SK-N-SH (cell line): ENCODE data around the gene HDAC4. TPM values are rescaled to one million over a fixed set of nuclear protein-coding genes. Genes with fewer than 3 reads are reported as not detected.

Experiments used
- CTCF ChIA-PET: fragments of 300-600, 350-600 bp; formaldehyde crosslinking; extraction: SDS; loops from one replicate; lab custom pipeline; 2021; lab: Yijun Ruan, JAX
- POLR2A ChIA-PET: fragments of 350-600 bp; sonication (Branson Sonifier 250); formaldehyde crosslinking; extraction: SDS; loops from one replicate; lab custom pipeline; 2020; ENCODE audit warnings: antibody characterized with exemption, inconsistent platforms; lab: Yijun Ruan, JAX
- DNase-seq: peaks from one replicate; pipeline ENCODE4 v3.0.0; 2012
- H2AFZ ChIP-seq: fragments of 200-600 bp; sonication (generic); 2 replicates; pipeline ENCODE4 v1.8.1; 2016; ENCODE audit warnings: antibody characterized with exemption, mild to moderate bottlenecking, low read depth
- H3F3A ChIP-seq: fragments of 200-600 bp; sonication (generic); replicated peaks from 2 replicates; pipeline ENCODE3; 2016; ENCODE audit warnings: antibody characterized with exemption, mild to moderate bottlenecking; ENCODE audit not compliant: insufficient read depth
- H3K27ac ChIP-seq, 2 experiments: fragments of 200-500 bp in 1 of 2; fragments of 200-600 bp in 1 of 2; sonication (Bioruptor generic) in 1 of 2; sonication (generic), shearing (Covaris generic) in 1 of 2; 2 replicates each; pipeline versions ENCODE4 v1.5.1 to v1.6.1; 2014 to 2016; ENCODE audit warnings: low read depth in 2 of 2, inconsistent platforms in 1 of 2, low read length in 1 of 2, mild to moderate bottlenecking in 1 of 2, mixed read lengths in 1 of 2
- H3K27me3 ChIP-seq: fragments of 200-600 bp; sonication (generic), shearing (Covaris generic); 2 replicates; pipeline ENCODE4 v1.6.1; 2016; ENCODE audit warnings: mixed run types; ENCODE audit not compliant: insufficient read depth
- H3K36me3 ChIP-seq, 2 experiments: fragments of 200-500 bp in 1 of 2; fragments of 200-600 bp in 1 of 2; sonication (Bioruptor generic) in 1 of 2; sonication (generic) in 1 of 2; replicated peaks in 1 of 2; 2 replicates each; pipeline versions ENCODE3 to v1.5.1; 2014 to 2016; ENCODE audit warnings: low read length in 1 of 2, mild to moderate bottlenecking in 1 of 2; ENCODE audit not compliant: insufficient read depth in 2 of 2, control insufficient read depth in 1 of 2
- H3K4me1 ChIP-seq, 2 experiments: fragments of 200-500 bp in 1 of 2; fragments of 200-600 bp in 1 of 2; sonication (Bioruptor generic) in 1 of 2; sonication (generic), shearing (Covaris generic) in 1 of 2; 2 replicates each; pipeline versions ENCODE4 v1.5.1 to v1.6.1; 2014 to 2016; ENCODE audit warnings: low read depth in 1 of 2, low read length in 1 of 2, mixed run types in 1 of 2; ENCODE audit not compliant: insufficient read depth in 2 of 2, control insufficient read depth in 1 of 2
- H3K4me2 ChIP-seq: fragments of 200-600 bp; sonication (generic), shearing (Covaris generic); 2 replicates; pipeline ENCODE4 v1.6.1; 2017; ENCODE audit warnings: mixed run types
- H3K4me3 ChIP-seq, 2 experiments: fragments of 200-500 bp in 1 of 2; fragments of 200-600 bp in 1 of 2; sonication (Bioruptor generic) in 1 of 2; sonication (generic), shearing (Covaris generic) in 1 of 2; 2 replicates each; pipeline versions ENCODE4 v1.5.1 to v1.8.1; 2014 to 2016; ENCODE audit warnings: low read depth in 2 of 2, inconsistent platforms in 1 of 2, low read length in 1 of 2, mild to moderate bottlenecking in 1 of 2, mixed read lengths in 1 of 2, moderate library complexity in 1 of 2
- H3K79me2 ChIP-seq: fragments of 200-600 bp; sonication (generic); 2 replicates; pipeline ENCODE4 v1.8.1; 2017; ENCODE audit warnings: mild to moderate bottlenecking; ENCODE audit not compliant: insufficient read depth
- H3K9ac ChIP-seq: fragments of 200-600 bp; sonication (generic); 2 replicates; pipeline ENCODE4 v1.6.1; 2017; ENCODE audit warnings: mixed run types
- H3K9me2 ChIP-seq: fragments of 200-600 bp; sonication (generic); 2 replicates; pipeline ENCODE4 v1.6.1; 2017; ENCODE audit warnings: mixed run types
- H3K9me3 ChIP-seq: fragments of 200-600 bp; sonication (generic); 2 replicates; pipeline ENCODE4 v1.6.1; 2017; ENCODE audit warnings: mixed run types, mild to moderate bottlenecking, moderate library complexity
- H4K20me1 ChIP-seq: fragments of 200-600 bp; sonication (generic); 2 replicates; pipeline ENCODE4 v1.6.1; 2017; ENCODE audit warnings: mild to moderate bottlenecking, mixed run types; ENCODE audit not compliant: insufficient read depth
- EP300 ChIP-seq, 2 experiments: IDR thresholded peaks; 2 replicates each; pipeline versions ENCODE4 v1.4.0 to v1.6.1; 2012; ENCODE audit warnings: borderline replicate concordance in 1 of 2, low read depth in 1 of 2, low read length in 1 of 2
- FOSL2 ChIP-seq: IDR thresholded peaks from 2 replicates; pipeline ENCODE4 v1.4.0; 2012; ENCODE audit warnings: low read depth, mild to moderate bottlenecking, moderate library complexity, borderline replicate concordance
- FOXJ3 ChIP-seq: sonication (generic); formaldehyde crosslinking; IDR thresholded peaks from 2 replicates; pipeline ENCODE4 v1.5.1; 2020; ENCODE audit warnings: mild to moderate bottlenecking, missing genetic modification reagents
- FOXM1 ChIP-seq: IDR thresholded peaks from 2 replicates; pipeline ENCODE4 v1.4.0; 2012; ENCODE audit warnings: low read depth, mild to moderate bottlenecking
- GABPA ChIP-seq: IDR thresholded peaks from 2 replicates; pipeline ENCODE4 v1.4.0; 2012; ENCODE audit warnings: low read depth, mild to moderate bottlenecking
- GATA2 ChIP-seq: sonication (generic); formaldehyde crosslinking; IDR thresholded peaks from 2 replicates; pipeline ENCODE4 v1.5.0; 2020; ENCODE audit warnings: mild to moderate bottlenecking, missing genetic modification reagents
- IRF3 ChIP-seq: fragments of 150-350 bp; IDR thresholded peaks from 2 replicates; pipeline ENCODE4 v1.6.1; 2016; ENCODE audit warnings: mild to moderate bottlenecking, low read depth, low read length
- MAX ChIP-seq: IDR thresholded peaks from 2 replicates; pipeline ENCODE4 v1.4.0; 2012; ENCODE audit warnings: low read depth
- MEF2A ChIP-seq: IDR thresholded peaks from 2 replicates; pipeline ENCODE4 v1.4.0; 2012; ENCODE audit warnings: low read depth, borderline replicate concordance
- MXI1 ChIP-seq: IDR thresholded peaks from 2 replicates; pipeline ENCODE4 v1.6.1; 2012; ENCODE audit warnings: mild to moderate bottlenecking, low read depth, low read length, improper control_type of control experiment
- NFIC ChIP-seq: IDR thresholded peaks from 2 replicates; pipeline ENCODE4 v1.4.0; 2012; ENCODE audit warnings: borderline replicate concordance
- NRF1 ChIP-seq: IDR thresholded peaks from 2 replicates; pipeline ENCODE4 v1.6.1; 2012; ENCODE audit warnings: low read depth, mild to moderate bottlenecking, low read length
- POLR2AphosphoS5 ChIP-seq: IDR thresholded peaks from 2 replicates; pipeline ENCODE4 v1.6.1; 2012; ENCODE audit warnings: low read depth, low read length
- RFX5 ChIP-seq: IDR thresholded peaks from 2 replicates; pipeline ENCODE4 v1.6.1; 2012; ENCODE audit warnings: mild to moderate bottlenecking, improper control_type of control experiment, low read length
- RXRA ChIP-seq: IDR thresholded peaks from 2 replicates; pipeline ENCODE4 v1.4.0; 2012; ENCODE audit warnings: low read depth, mild to moderate bottlenecking, borderline replicate concordance
- SIN3A ChIP-seq: IDR thresholded peaks from 2 replicates; pipeline ENCODE4 v1.6.1; 2012; ENCODE audit warnings: low read depth, mild to moderate bottlenecking, low read length, moderate library complexity, borderline replicate concordance
- SMC3 ChIP-seq: IDR thresholded peaks from 2 replicates; pipeline ENCODE4 v1.6.1; 2012; ENCODE audit warnings: low read depth, low read length, improper control_type of control experiment
- TAF1 ChIP-seq: IDR thresholded peaks from 2 replicates; pipeline ENCODE4 v1.6.1; 2012; ENCODE audit warnings: low read depth, mild to moderate bottlenecking, low read length, moderate library complexity, borderline replicate concordance
- TCF12 ChIP-seq: IDR thresholded peaks from 2 replicates; pipeline ENCODE4 v1.4.0; 2012
- TEAD4 ChIP-seq: IDR thresholded peaks from 2 replicates; pipeline ENCODE4 v1.4.0; 2012; ENCODE audit warnings: mild to moderate bottlenecking, borderline replicate concordance; ENCODE audit not compliant: insufficient read depth
- USF1 ChIP-seq: IDR thresholded peaks from 2 replicates; pipeline ENCODE4 v1.4.0; 2012; ENCODE audit warnings: low read depth, borderline replicate concordance
- USF2 ChIP-seq: fragments of 150-350 bp; IDR thresholded peaks from 2 replicates; pipeline ENCODE4 v1.6.1; 2017; ENCODE audit warnings: antibody characterized with exemption, low read length, low read depth, borderline replicate concordance
- YY1 ChIP-seq: IDR thresholded peaks from 2 replicates; pipeline ENCODE4 v1.4.0; 2012; ENCODE audit warnings: low read depth, mild to moderate bottlenecking
- WGBS: methylation state at CpG from one replicate; pipeline ENCODE4 v1.1.6; 2017; ENCODE audit warnings: low lambda C conversion rate; 5-methylcytosine and 5-hydroxymethylcytosine counted together
- polyA plus RNA-seq, 3 experiments: library from polyadenylated mRNA; depleted of rRNA; stranded (reverse); fragments of >200 nt; gene quantifications; 2 replicates each; pipeline ENCODE4 v1.2.3, GENCODE V29; 2012

Gene HDAC4
- polyA plus RNA-seq, 1 of the 3 experiments (the other 2 are of a cell fraction) = 5.5 TPM

GRCh38 chr2:239142806-239143205 lies 258.0 kb downstream of the HDAC4 start:
- Histone ChIP-seq H3K9me2 (no peaks in the 10 kb centered on the region), H3K79me2 (no peaks in the 10 kb centered on the region), H3F3A (no peaks in the 10 kb centered on the region), H3K36me3 (peaks cover 0 to 32% of the 10 kb centered on the region in 2 experiments), H3K4me2 (no peak overlapping the region), H2AFZ (no peak overlapping the region), H3K9me3 (no peaks in the 10 kb centered on the region), H3K4me1 (no peaks in the 10 kb centered on the region; a peak in 1 of 4 replicates), H3K9ac (no peak overlapping the region), H3K27me3 (no peaks in the 10 kb centered on the region), H3K27ac (no peak overlapping the region), H4K20me1 (no peaks in the 10 kb centered on the region), H3K4me3 (no peak overlapping the region)
- 94% methylated on average over 8 of the region's 9 CpGs for WGBS
- POLR2A ChIA-PET = no interaction called here
- no peak for DNase-seq
- no peak for TF ChIP-seq USF2
- TF ChIP-seq SMC3 = no peak
- TF ChIP-seq MAX = no peak
- no peak for TF ChIP-seq RXRA
- no peak for TF ChIP-seq FOSL2
- no peak for TF ChIP-seq TEAD4
- TF ChIP-seq RFX5 = no peak
- no peak for TF ChIP-seq YY1
- no peak for TF ChIP-seq EP300 (IDR thresholded peaks at IDR 0.05; ENCODE audit: borderline replicate concordance in 1 of 2, low read depth in 1 of 2, low read length in 1 of 2)
- TF ChIP-seq SIN3A = no peak
- TF ChIP-seq FOXJ3 (CRISPR knock-in tag) = no peak
- CTCF ChIA-PET = interaction anchor here (0.6 to 2.9 kb wide), 20 partner anchors 7 to 852 kb away, joined by 3 to 19 read pairs (median 4); no protein-coding TSS in a partner anchor

GRCh38 chr2:239142296-239142695 lies 258.5 kb downstream of the HDAC4 start:
- 96% methylated on average over 13 of the region's 13 CpGs for WGBS
- POLR2A ChIA-PET = no interaction called here
- no peaks in the 10 kb centered on the region for H4K20me1 ChIP-seq
- no peak for TF ChIP-seq GABPA
- no peak for TF ChIP-seq TCF12
- no peak for TF ChIP-seq FOXM1
- TF ChIP-seq MAX = no peak
- no peak for TF ChIP-seq GATA2 (CRISPR knock-in tag)
- TF ChIP-seq YY1 = no peak
- no peak for TF ChIP-seq IRF3
- no peak for TF ChIP-seq NFIC
- TF ChIP-seq TAF1 = no peak
- TF ChIP-seq MEF2A = no peak
- no peak for TF ChIP-seq MXI1
- no peak for TF ChIP-seq USF1
- TF ChIP-seq NRF1 = no peak
- TF ChIP-seq POLR2AphosphoS5 = no peak
- TF ChIP-seq, all 33 proteins: peak for 0
- no peak overlapping the region for H3K9ac ChIP-seq
- H3K27ac ChIP-seq = no peak overlapping the region
- no peak overlapping the region for H2AFZ ChIP-seq
- H3K36me3 ChIP-seq = peaks cover 0 to 29% of the 10 kb centered on the region in 2 experiments
- no peak overlapping the region for H3K4me3 ChIP-seq
- no peaks in the 10 kb centered on the region for H3K9me3 ChIP-seq
- no peak for DNase-seq
- CTCF ChIA-PET = interaction anchor here (0.7 to 2.9 kb wide), 7 partner anchors 10 to 848 kb away, joined by 3 to 19 read pairs (median 4); no protein-coding TSS in a partner anchor
- no peaks in the 10 kb centered on the region for H3F3A ChIP-seq
- no peaks in the 10 kb centered on the region for H3K79me2 ChIP-seq
- H3K4me2 ChIP-seq = no peak overlapping the region
- H3K9me2 ChIP-seq = no peaks in the 10 kb centered on the region
- H3K27me3 ChIP-seq = no peaks in the 10 kb centered on the region
- no peaks in the 10 kb centered on the region; a peak in 1 of 4 replicates for H3K4me1 ChIP-seq
